Gastroesophageal sphincter (tissue), 3 donors: ENCODE data around the gene JCHAIN.

Experiments
- EP300 ChIP-seq: sonication (generic); formaldehyde crosslinking; IDR thresholded peaks from one replicate; pipeline ENCODE4 v1.6.1; 2017; ENCODE audit warnings: antibody characterized with exemption, mild to moderate bottlenecking
- POLR2A ChIP-seq, 2 donors: fragments of 450-650 bp; IDR thresholded peaks; one replicate each; pipeline ENCODE4 v1.6.1; 2017; ENCODE audit warnings: antibody characterized with exemption in 2 of 2, mild to moderate bottlenecking in 2 of 2, moderate library complexity in 1 of 2
- POLR2AphosphoS5 ChIP-seq: sonication (generic); formaldehyde crosslinking; IDR thresholded peaks from one replicate; pipeline ENCODE4 v1.6.1; 2017; ENCODE audit warnings: antibody characterized with exemption
- TF ChIP-seq, protein P1 (sequence below), 4 experiments: fragments of 200-600 bp in 2 of 4; fragments of 450-650 bp in 2 of 4; sonication (generic) in 1 of 4; IDR thresholded peaks; one replicate each; pipeline ENCODE4 v1.5.1; 2017 to 2019; ENCODE audit warnings: antibody characterized with exemption in 4 of 4, mild to moderate bottlenecking in 2 of 4, moderate library complexity in 2 of 4

DNA sequence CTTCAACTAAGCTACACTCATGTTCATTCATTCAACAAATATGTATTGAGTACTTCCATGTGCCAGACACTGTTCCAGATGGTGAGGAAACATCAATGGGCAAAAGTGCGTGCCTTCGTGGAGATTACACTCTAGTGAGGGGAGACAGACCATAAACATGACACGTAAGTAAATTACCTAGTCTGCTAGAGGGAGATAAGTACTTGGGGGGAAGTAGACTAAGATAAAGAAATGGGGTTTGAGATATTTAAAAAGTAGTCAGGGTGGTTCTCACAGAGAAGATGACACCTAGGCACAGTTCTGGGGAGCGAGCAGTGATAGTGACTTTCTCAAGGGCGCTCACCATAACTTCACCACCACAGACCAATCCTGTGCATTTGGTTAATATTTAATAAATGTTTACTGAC, 11.7 kb downstream of the JCHAIN start:
- TF ChIP-seq, protein P1, sequence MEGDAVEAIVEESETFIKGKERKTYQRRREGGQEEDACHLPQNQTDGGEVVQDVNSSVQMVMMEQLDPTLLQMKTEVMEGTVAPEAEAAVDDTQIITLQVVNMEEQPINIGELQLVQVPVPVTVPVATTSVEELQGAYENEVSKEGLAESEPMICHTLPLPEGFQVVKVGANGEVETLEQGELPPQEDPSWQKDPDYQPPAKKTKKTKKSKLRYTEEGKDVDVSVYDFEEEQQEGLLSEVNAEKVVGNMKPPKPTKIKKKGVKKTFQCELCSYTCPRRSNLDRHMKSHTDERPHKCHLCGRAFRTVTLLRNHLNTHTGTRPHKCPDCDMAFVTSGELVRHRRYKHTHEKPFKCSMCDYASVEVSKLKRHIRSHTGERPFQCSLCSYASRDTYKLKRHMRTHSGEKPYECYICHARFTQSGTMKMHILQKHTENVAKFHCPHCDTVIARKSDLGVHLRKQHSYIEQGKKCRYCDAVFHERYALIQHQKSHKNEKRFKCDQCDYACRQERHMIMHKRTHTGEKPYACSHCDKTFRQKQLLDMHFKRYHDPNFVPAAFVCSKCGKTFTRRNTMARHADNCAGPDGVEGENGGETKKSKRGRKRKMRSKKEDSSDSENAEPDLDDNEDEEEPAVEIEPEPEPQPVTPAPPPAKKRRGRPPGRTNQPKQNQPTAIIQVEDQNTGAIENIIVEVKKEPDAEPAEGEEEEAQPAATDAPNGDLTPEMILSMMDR (IDR thresholded peaks at IDR 0.05): no peak
- TF ChIP-seq POLR2AphosphoS5: no peak
- no peak for TF ChIP-seq POLR2A (IDR thresholded peaks at IDR 0.05)
- no peak for TF ChIP-seq EP300
